Small intestine (tissue), 7 donors: Measurements from ENCODE around the gene C13orf46. TPM values are rescaled to one million over a fixed set of nuclear protein-coding genes. Genes with fewer than 3 reads are reported as not detected.

Experiments used
- DNase-seq, 2 donors: peaks; one replicate each; pipeline versions ENCODE4 v3.0.0 to v3.0.0-alpha.2; 2013
- FAIRE-seq: peaks from 2 replicates; lab custom pipeline; 2012; peaks lifted over from hg19 to GRCh38; lab: Jason Lieb, UNC
- H3K27ac ChIP-seq, 3 donors: one replicate each; pipeline ENCODE4 v1.5.1; 2013; ENCODE audit warnings: low read length in 2 of 3, mild to moderate bottlenecking in 2 of 3, control low read depth in 1 of 3, inconsistent platforms in 1 of 3, low read depth in 1 of 3, moderate library complexity in 1 of 3
- H3K27me3 ChIP-seq, 3 donors: one replicate each; pipeline ENCODE4 v1.6.1; 2013; ENCODE audit warnings: low read length in 3 of 3, inconsistent platforms in 1 of 3; ENCODE audit not compliant: control insufficient read depth in 3 of 3, insufficient read depth in 3 of 3
- H3K36me3 ChIP-seq, 3 donors: one replicate each; pipeline ENCODE4 v1.6.1; 2013; ENCODE audit warnings: low read length in 3 of 3, inconsistent platforms in 1 of 3, low read depth in 1 of 3, mild to moderate bottlenecking in 1 of 3, moderate library complexity in 1 of 3; ENCODE audit not compliant: control insufficient read depth in 3 of 3, insufficient read depth in 2 of 3
- H3K4me1 ChIP-seq, 3 donors: one replicate each; pipeline ENCODE4 v1.6.1; 2013; ENCODE audit warnings: low read length in 2 of 3, inconsistent platforms in 1 of 3, low read depth in 1 of 3, mild to moderate bottlenecking in 1 of 3, moderate library complexity in 1 of 3; ENCODE audit not compliant: control insufficient read depth in 3 of 3, insufficient read depth in 2 of 3
- H3K4me3 ChIP-seq, 3 donors: one replicate each; pipeline ENCODE4 v1.5.1; 2013; ENCODE audit warnings: low read length in 3 of 3, control low read depth in 1 of 3, inconsistent platforms in 1 of 3, low read depth in 1 of 3, mild to moderate bottlenecking in 1 of 3, moderate library complexity in 1 of 3
- H3K9me3 ChIP-seq, 2 donors: one replicate each; pipeline ENCODE4 v1.6.1; 2013; ENCODE audit warnings: low read depth in 1 of 2, low read length in 1 of 2; ENCODE audit not compliant: control insufficient read depth in 2 of 2, insufficient read depth in 1 of 2
- WGBS, 3 donors: extraction: QIAGEN DNeasy Blood & Tissue Kit; methylation state at CpG; one replicate each; pipeline ENCODE4 v1.1.7; 2013; 5-methylcytosine and 5-hydroxymethylcytosine counted together
- polyA plus RNA-seq, 4 donors: library from polyadenylated mRNA; stranded (reverse) in 3 of 4; unstranded in 1 of 4; fragments of 200-250 nt in 3 of 4; fragments of 120-200 nt in 1 of 4; gene quantifications; one replicate each; pipeline versions ENCODE4 v1.2.1 to v1.2.3, GENCODE V29; 2013
- donor health status: healthy with polysubstance abuse.
- donor health status: control.
- donor health status: control.
- donor health status: Bipolar disorder and iron deficiency.
- donor health status: healthy.

The C13orf46 gene
- polyA plus RNA-seq, 4 donors: 0.04 to 0.27 (median 0.22) TPM; not detected in 1

GRCh38 chr13:113997845-113998751 is 24.2 kb upstream of the C13orf46 start:
- no peaks in the 10 kb centered on the region for H3K9me3 ChIP-seq
- peak in 1 of 2 donors; percentile 21 for DNase-seq
- peaks cover 0 to 50% (median 4%) of the 10 kb centered on the region in 3 donors for H3K36me3 ChIP-seq
- peak overlapping the region in 1 of 3 donors; percentile 59 for H3K27ac ChIP-seq
- no peaks in the 10 kb centered on the region for H3K27me3 ChIP-seq
- no peak for FAIRE-seq
- H3K4me3 ChIP-seq: no peak overlapping the region
- no peaks in the 10 kb centered on the region for H3K4me1 ChIP-seq
- 64 to 72% (median 66%) methylated on average over 26 to 29 of the region's 29 CpGs for WGBS, 3 donors

DNA sequence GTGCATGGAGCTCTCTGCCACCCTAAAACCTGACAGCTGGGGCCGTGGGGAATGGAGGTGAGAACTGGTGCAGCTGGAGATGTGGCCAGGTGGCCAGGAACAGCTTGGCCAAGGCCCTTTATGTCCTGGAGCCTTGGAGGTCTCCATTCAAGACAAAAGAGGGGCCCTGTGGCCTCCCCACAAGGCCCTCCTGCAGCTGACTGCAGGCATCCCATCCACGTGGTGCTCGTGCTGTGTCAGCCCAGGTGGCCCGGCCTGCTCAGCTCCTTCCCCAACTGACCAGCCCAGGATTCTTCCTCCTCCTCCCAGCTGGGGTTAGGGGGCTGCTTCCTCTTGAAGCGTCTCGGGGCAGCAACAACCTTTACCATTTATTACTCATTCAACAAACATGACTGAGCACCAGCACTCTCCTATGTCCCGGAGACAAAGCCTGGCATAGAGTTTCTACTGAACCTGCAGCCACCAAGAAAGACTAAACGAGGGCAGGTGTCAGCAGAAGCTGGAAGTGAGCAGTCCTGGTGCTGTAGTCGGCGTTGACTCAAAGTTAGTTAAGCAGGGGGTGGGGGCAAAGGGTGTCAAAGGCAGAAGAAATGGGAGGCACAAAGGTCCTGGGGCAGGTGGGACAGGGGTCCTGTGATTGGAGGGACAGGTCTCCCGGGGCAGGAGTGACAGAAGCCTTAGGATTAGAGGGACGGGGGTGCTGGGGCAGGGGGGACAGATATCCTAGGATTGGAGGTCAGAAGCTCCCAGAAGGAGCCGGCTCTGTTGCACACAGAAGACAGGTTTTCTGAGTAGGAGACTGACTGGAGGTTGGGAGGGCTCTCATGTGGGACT is 23.3 kb upstream of the C13orf46 start:
- WGBS, 3 donors: 80 to 84% (median 80%) methylated on average over 13 of the region's 13 CpGs
- FAIRE-seq (no peak), DNase-seq (no peak)
- Histone ChIP-seq H3K27ac (peak overlapping the region in 1 of 3 donors; percentile 59), H3K4me1 (no peaks in the 10 kb centered on the region), H3K4me3 (no peak overlapping the region), H3K9me3 (no peaks in the 10 kb centered on the region), H3K36me3 (peaks cover 0 to 48% (median 4%) of the 10 kb centered on the region in 3 donors), H3K27me3 (no peaks in the 10 kb centered on the region)

- Histone ChIP-seq H3K27ac (no peak overlapping the region), H3K9me3 (no peaks in the 10 kb centered on the region), H3K4me1 (no peaks in the 10 kb centered on the region), H3K27me3 (no peaks in the 10 kb centered on the region), H3K4me3 (no peak overlapping the region), H3K36me3 (peaks cover 0 to 44% (median 2%) of the 10 kb centered on the region in 3 donors)
- DNase-seq: no peak
- FAIRE-seq: no peak
- 91 to 96% (median 93%) methylated on average over 37 to 38 of the region's 38 CpGs for WGBS, 3 donors
Measured at GRCh38 chr13:113996081-113996911, 22.4 kb upstream of the C13orf46 start.

- H3K27ac ChIP-seq: no peak overlapping the region
- no peaks in the 10 kb centered on the region for H3K4me1 ChIP-seq
- no peak overlapping the region for H3K4me3 ChIP-seq
- peaks cover 0 to 45% (median 2%) of the 10 kb centered on the region in 3 donors for H3K36me3 ChIP-seq
- DNase-seq (no peak), FAIRE-seq (no peak)
- 84 to 92% (median 86%) methylated on average over 22 to 23 of the region's 23 CpGs for WGBS, 3 donors
- H3K27me3 ChIP-seq: no peaks in the 10 kb centered on the region
- H3K9me3 ChIP-seq: no peaks in the 10 kb centered on the region
Measured at GRCh38 chr13:113995051-113995601, 21.2 kb upstream of the C13orf46 start.

GRCh38 chr13:113992276-113993005 is 18.6 kb upstream of the C13orf46 start:
- no peaks in the 10 kb centered on the region for H3K9me3 ChIP-seq
- H3K27me3 ChIP-seq: no peaks in the 10 kb centered on the region
- peaks cover 0 to 38% (median 0%) of the 10 kb centered on the region in 3 donors for H3K36me3 ChIP-seq
- H3K27ac ChIP-seq: no peak overlapping the region
- DNase-seq (no peak), FAIRE-seq (no peak)
- H3K4me1 ChIP-seq: no peaks in the 10 kb centered on the region
- H3K4me3 ChIP-seq: no peak overlapping the region
- WGBS, 3 donors: 88 to 93% (median 89%) methylated on average over 21 of the region's 21 CpGs

DNA sequence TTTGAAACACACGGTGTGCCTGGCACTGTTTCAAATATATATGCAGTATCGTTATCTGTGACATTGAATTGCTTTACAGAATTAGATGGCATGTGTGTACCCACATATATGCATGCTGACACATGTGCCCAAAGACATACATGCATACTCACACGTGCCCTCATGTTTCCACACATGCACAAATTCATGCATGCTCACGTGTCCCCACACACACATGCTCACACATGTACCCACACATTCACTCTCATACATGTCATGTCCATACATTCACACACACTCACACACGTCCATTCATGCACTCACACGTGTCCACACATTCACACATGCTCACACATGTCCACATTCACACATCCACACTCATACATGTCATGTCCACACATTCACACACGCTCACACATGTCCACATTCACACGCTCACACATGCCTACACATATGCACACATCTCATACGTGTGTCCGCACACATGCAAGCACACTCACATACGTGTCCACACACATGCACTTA is 17.9 kb upstream of the C13orf46 start:
- H3K9me3 ChIP-seq: no peaks in the 10 kb centered on the region
- H3K27ac ChIP-seq: no peak overlapping the region
- no peak for FAIRE-seq
- H3K4me3 ChIP-seq: no peak overlapping the region
- DNase-seq: no peak
- WGBS, 3 donors: 85 to 90% (median 86%) methylated on average over 11 of the region's 11 CpGs
- peaks cover 0 to 34% (median 0%) of the 10 kb centered on the region in 3 donors for H3K36me3 ChIP-seq
- H3K27me3 ChIP-seq: no peaks in the 10 kb centered on the region
- no peaks in the 10 kb centered on the region for H3K4me1 ChIP-seq

GRCh38 chr13:113991191-113991669 is 17.4 kb upstream of the C13orf46 start:
- no peaks in the 10 kb centered on the region for H3K4me1 ChIP-seq
- DNase-seq (no peak), FAIRE-seq (no peak)
- H3K27ac ChIP-seq: no peak overlapping the region
- no peaks in the 10 kb centered on the region for H3K9me3 ChIP-seq
- H3K4me3 ChIP-seq: no peak overlapping the region
- no peaks in the 10 kb centered on the region for H3K27me3 ChIP-seq
- WGBS, 3 donors: 74 to 89% (median 83%) methylated on average over 5 to 8 of the region's 10 CpGs
- peaks cover 0 to 30% (median 0%) of the 10 kb centered on the region in 3 donors for H3K36me3 ChIP-seq
